Mesodermal cell (in vitro differentiated cells): ENCODE measurements around the gene DOC2B.
"Not testable (repeated sequence)": the region's sequence is repeated elsewhere in the genome, so short reads cannot be mapped to it uniquely, and the experiment has no call there.

ENCODE experiments used
- H3K27ac ChIP-seq: 2 replicates; pipeline ENCODE4 v1.7.0; 2013; ENCODE audit warnings: mild to moderate bottlenecking, low read depth, low read length, moderate library complexity; ENCODE audit not compliant: severe bottlenecking
- H3K36me3 ChIP-seq: 2 replicates; pipeline ENCODE4 v1.7.1; 2013; ENCODE audit warnings: mild to moderate bottlenecking, low read length, moderate library complexity; ENCODE audit not compliant: control insufficient read depth, insufficient read depth
- H3K4me1 ChIP-seq: one replicate; pipeline ENCODE4 v1.7.1; 2013; ENCODE audit warnings: mild to moderate bottlenecking, low read length; ENCODE audit not compliant: insufficient read depth, control insufficient read depth, poor library complexity, severe bottlenecking
- H3K4me3 ChIP-seq: 2 replicates; pipeline ENCODE4 v1.7.0; 2013; ENCODE audit warnings: low read length, control low read depth, mild to moderate bottlenecking; ENCODE audit not compliant: insufficient read depth, poor library complexity, severe bottlenecking; ENCODE audit errors: extremely low read depth
- H3K9me3 ChIP-seq: 2 replicates; pipeline ENCODE4 v1.7.1; 2013; ENCODE audit warnings: mild to moderate bottlenecking, low read length, moderate library complexity; ENCODE audit not compliant: control insufficient read depth
- WGBS, 2 experiments: methylation state at CpG; one replicate each; pipeline ENCODE4 v1.1.5; 2013; ENCODE audit warnings: missing lambda C conversion rate in 2 of 2; ENCODE audit not compliant: insufficient coverage in 2 of 2; 5-methylcytosine and 5-hydroxymethylcytosine counted together

Gene DOC2B

DNA sequence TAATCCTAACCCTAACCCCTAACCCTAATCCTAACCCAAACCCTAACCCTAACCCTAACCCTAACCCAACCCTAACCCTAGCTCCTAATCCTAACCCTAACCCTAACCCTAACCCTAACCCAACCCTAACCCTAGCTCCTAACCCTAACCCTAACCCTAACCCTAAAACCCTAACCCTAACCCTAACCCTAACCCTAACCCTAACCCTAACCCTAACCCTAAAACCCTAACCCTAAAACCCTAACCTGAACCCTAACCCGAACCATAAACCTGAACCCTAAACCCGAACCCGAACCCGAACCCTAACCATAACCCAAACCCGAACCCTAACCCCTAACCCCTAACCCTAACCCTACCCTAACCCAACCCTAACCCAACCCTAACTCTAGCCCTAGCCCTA, 68.3 kb downstream of the DOC2B start:
- H3K4me1 ChIP-seq, H3K27ac ChIP-seq, H3K4me3 ChIP-seq, H3K36me3 ChIP-seq, H3K9me3 ChIP-seq: not testable (repeated sequence)
- no CpG with 5 or more reads among the region's 5 CpGs for WGBS, 2 experiments
